ENCODE measurements around the gene VRK3. TPM values are rescaled to one million over a fixed set of nuclear protein-coding genes. Genes with fewer than 3 reads are reported as not detected.

Gene VRK3
- total and polyA plus RNA-seq, 2 of the 4 experiments (the other 2 are of a cell fraction), result 28.7 to 35.8 TPM

- no peak overlapping the region for H4K5ac ChIP-seq (ENCODE audit: low read depth, low read length)
- H4K8ac ChIP-seq (ENCODE audit: low read depth in 2 of 2, low read length in 2 of 2), result no peak overlapping the region
- no peak overlapping the region for H2BK5ac ChIP-seq (ENCODE audit: low read depth, low read length, poor library complexity, severe bottlenecking)
- H2AK5ac ChIP-seq (ENCODE audit: low read depth, low read length), result no peak overlapping the region
- dilution Hi-C loops (cut with HindIII; ENCODE audit: low sequenced_read_pairs, unreplicated experiment), result no loop called here
- no peak overlapping the region for H3K9ac ChIP-seq (ENCODE audit: low read depth, low read length)
- no peak overlapping the region for H3K56ac ChIP-seq (ENCODE audit: extremely low read depth, insufficient read depth, low read length)
- no TSS peak for BruUV-seq (replicated peaks)
- no peak overlapping the region for H2BK20ac ChIP-seq (ENCODE audit: low read depth, low read length)
- CTCF ChIA-PET, result no interaction called here
- H3K4me1 ChIP-seq (ENCODE audit: control insufficient read depth, insufficient read depth, low read length), result no peaks in the 10 kb centered on the region
- no CpG with 5 or more reads among the region's 15 CpGs for whole genome bisulfite sequencing, 2 experiments (ENCODE audit: extremely low coverage in 2 of 2, insufficient read length in 1 of 2)
- H3K27me3 ChIP-seq (ENCODE audit: control insufficient read depth, insufficient read depth, low read length), result no peaks in the 10 kb centered on the region
- H4K91ac ChIP-seq (ENCODE audit: insufficient read depth, low read depth, low read length), result no peak overlapping the region
- no peak overlapping the region for H3K18ac ChIP-seq (ENCODE audit: low read depth, low read length)
- H2BK15ac ChIP-seq (ENCODE audit: low read depth, low read length), result no peak overlapping the region
- H3K36me3 ChIP-seq (ENCODE audit: control insufficient read depth, insufficient read depth, low read length), result no peaks in the 10 kb centered on the region
- H3K4ac ChIP-seq (ENCODE audit: low read depth, low read length), result no peak overlapping the region
- peaks cover 26% of the 10 kb centered on the region for H3K9me3 ChIP-seq (ENCODE audit: control insufficient read depth, insufficient read depth, low read length)
- intact Hi-C loops (cut with micrococcal nuclease), result no loop called here
- H3K9me1 ChIP-seq (ENCODE audit: insufficient read depth, low read length), result no peaks in the 10 kb centered on the region
- H3K4me3 ChIP-seq (ENCODE audit: insufficient read depth, low read depth, low read length), result no peak overlapping the region
- TF ChIP-seq RFX5 (IDR thresholded peaks at IDR 0.05; ENCODE audit: low read depth, low read length) (no peak), RAD21 (IDR thresholded peaks at IDR 0.05; ENCODE audit: low read length) (no peak), CHD1 (IDR thresholded peaks at IDR 0.05; ENCODE audit: low read depth, low read length) (no peak), CTCF (conservative IDR thresholded peaks at IDR 0.05; ENCODE audit: low read depth, low read length) (no peak), NFE2L2 (IDR thresholded peaks at IDR 0.05; ENCODE audit: low read depth, low read length) (no peak), MAZ (IDR thresholded peaks at IDR 0.05; ENCODE audit: borderline replicate concordance, low read depth, low read length) (no peak), BHLHE40 (IDR thresholded peaks at IDR 0.05; ENCODE audit: low read depth, low read length) (no peak), MXI1 (IDR thresholded peaks at IDR 0.05; ENCODE audit: borderline replicate concordance, low read depth, low read length) (no peak)
- in situ Hi-C loops (cut with MboI; ENCODE audit: low sequenced_read_pairs), result no loop called here
- H2AK9ac ChIP-seq (replicated peaks; ENCODE audit: low read depth, low read length, poor library complexity), result no peak overlapping the region
- H2BK120ac ChIP-seq (ENCODE audit: low read depth, low read length), result no peak overlapping the region
- ATAC-seq (ENCODE audit: low read depth) (no peak), DNase-seq (no peak)
- no peak overlapping the region for H3K4me2 ChIP-seq (ENCODE audit: low read depth, low read length)
- no peak overlapping the region for H3K27ac ChIP-seq (ENCODE audit: insufficient read depth, low read length)
- H3K23ac ChIP-seq (ENCODE audit: low read depth, low read length), result no peak overlapping the region
- POLR2A ChIA-PET (ENCODE audit: unreplicated experiment), result no interaction called here
- H3K14ac ChIP-seq (replicated peaks; ENCODE audit: low read depth, low read length), result no peak overlapping the region
- no peak overlapping the region for H2AFZ ChIP-seq (replicated peaks; ENCODE audit: low read length, poor library complexity)
- no peaks in the 10 kb centered on the region for H3K79me1 ChIP-seq (ENCODE audit: low read depth in 1 of 2, low read length in 2 of 2)
- H4K20me1 ChIP-seq (ENCODE audit: insufficient read depth, low read length), result no peaks in the 10 kb centered on the region
These were observed 34.9 kb upstream of the VRK3 start for GRCh38 chr19:50060107-50060506.

All from IMR-90 (cell line).